C4-2B (cell line): ENCODE results near the gene TSHZ3.

Source experiments
- CTCF ChIP-seq: fragments of 450-650 bp; conservative IDR thresholded peaks from 2 replicates; pipeline ENCODE4 v1.5.1; 2017; ENCODE audit warnings: mild to moderate bottlenecking
- ZFX ChIP-seq: fragments of 450-650 bp; IDR thresholded peaks from 2 replicates; pipeline ENCODE4 v1.6.1; 2017

DNA sequence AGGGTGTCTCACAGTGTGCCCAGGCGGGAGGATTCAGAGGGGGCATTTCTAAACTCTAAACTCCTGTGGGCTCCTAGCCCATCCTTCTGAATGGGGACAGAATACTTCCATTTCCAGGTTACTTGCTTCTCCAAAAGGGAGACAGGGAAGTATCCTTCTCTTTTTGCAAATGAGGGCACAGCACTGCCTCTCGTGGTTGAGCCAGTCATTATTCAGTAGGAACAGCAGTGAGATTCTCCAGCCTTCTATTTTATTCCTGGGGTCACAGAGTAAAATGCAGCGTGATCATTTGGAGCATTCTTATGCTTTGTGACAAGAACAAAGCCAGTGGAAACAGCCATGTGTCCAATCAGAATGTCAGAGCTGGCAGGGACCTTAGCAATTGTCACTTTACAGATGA is 15.7 kb upstream of the TSHZ3 start:
- TF ChIP-seq CTCF (peak; percentile 35), ZFX (no peak)
